HCT116 (cell line): Measurements from ENCODE around the gene SNTG2. TPM values are rescaled to one million over a fixed set of nuclear protein-coding genes. Genes with fewer than 3 reads are reported as not detected.
"Not testable (repeated sequence)": the region's sequence is repeated elsewhere in the genome, so short reads cannot be mapped to it uniquely, and the experiment has no call there.

Experiments
- ATAC-seq: fragments of 200-7000 bp; cut with Tn5 transposase; 2 replicates; pipeline ENCODE4 v1.9.1; 2020; ENCODE audit warnings: mild to moderate bottlenecking, moderate library complexity
- BruUV-seq: library from RNA; stranded (reverse); fragments of 400-500 nt; replicated peaks from 2 replicates; lab custom pipeline; 2021; lab: Mats Ljungman, UMichigan
- CTCF ChIA-PET: fragments of 300-600 bp; sonication (Branson Sonifier 250); formaldehyde crosslinking; loops from one replicate; lab custom pipeline; 2021; ENCODE audit warnings: antibody characterized with exemption; lab: Charles Lee
- POLR2A ChIA-PET: fragments of 300-600, 350-600 bp; sonication (Branson Sonifier 250); formaldehyde crosslinking; loops from one replicate; lab custom pipeline; 2021; ENCODE audit warnings: antibody characterized with exemption; lab: Charles Lee
- RAD21 ChIA-PET, 2 experiments: fragments of 300-600 bp; sonication (Branson Sonifier 250); formaldehyde crosslinking; loops; one replicate each; lab custom pipeline; 2023; ENCODE audit warnings: low total read pairs in 2 of 2; ENCODE audit not compliant: uncharacterized antibody in 2 of 2, unreplicated experiment in 2 of 2, low non-redundant PET in 1 of 2; lab: Charles Lee
- DNase-seq: peaks from one replicate; pipeline ENCODE4 v3.0.0-alpha.2; 2010; ENCODE audit warnings: low read depth, low spot score
- H2AFZ ChIP-seq: fragments of 200-600 bp; shearing (Covaris generic), sonication (generic); 2 replicates; pipeline ENCODE4 v1.6.1; 2017; ENCODE audit warnings: low read depth, mixed run types, mixed read lengths, antibody characterized with exemption, low read length; ENCODE audit not compliant: poor library complexity, severe bottlenecking
- H3K27ac ChIP-seq: 2 replicates; pipeline ENCODE4 v1.5.1; 2012; ENCODE audit warnings: low read depth, low read length
- H3K27me3 ChIP-seq: fragments of 200-600 bp; sonication (generic); 2 replicates; pipeline ENCODE4 v1.6.1; 2016; ENCODE audit warnings: mixed run types, low read length, mixed read lengths; ENCODE audit not compliant: insufficient read depth
- H3K36me3 ChIP-seq, 2 experiments: fragments of 200-500 bp in 1 of 2; fragments of 200-600 bp in 1 of 2; sonication (Bioruptor generic) in 1 of 2; sonication (generic) in 1 of 2; 2 replicates each; pipeline versions ENCODE4 v1.5.1 to v1.6.1; 2014 to 2016; ENCODE audit warnings: low read length in 2 of 2, inconsistent platforms in 1 of 2, mixed read lengths in 1 of 2, mixed run types in 1 of 2; ENCODE audit not compliant: insufficient read depth in 2 of 2, control insufficient read depth in 1 of 2
- H3K4me1 ChIP-seq, 2 experiments: fragments of 200-600 bp in 1 of 2; sonication (generic) in 1 of 2; 2 replicates each; pipeline versions ENCODE4 v1.5.1 to v1.6.1; 2012 to 2017; ENCODE audit warnings: low read length in 2 of 2, inconsistent platforms in 1 of 2, mild to moderate bottlenecking in 1 of 2, mixed read lengths in 1 of 2, mixed run types in 1 of 2, moderate library complexity in 1 of 2; ENCODE audit not compliant: insufficient read depth in 2 of 2, control insufficient read depth in 1 of 2
- H3K4me2 ChIP-seq: fragments of 200-600 bp; sonication (generic); 2 replicates; pipeline ENCODE4 v1.6.1; 2017; ENCODE audit warnings: mixed run types, low read length, mixed read lengths
- H3K4me3 ChIP-seq, 2 experiments: fragments of 200-600 bp in 1 of 2; sonication (generic) in 1 of 2; replicated peaks in 1 of 2; 2 replicates each; pipeline ENCODE4 v1.5.1; 2011 to 2016; ENCODE audit warnings: low read length in 2 of 2, control low read depth in 1 of 2, low read depth in 1 of 2, mild to moderate bottlenecking in 1 of 2, mixed read lengths in 1 of 2, mixed run types in 1 of 2
- H3K79me2 ChIP-seq: fragments of 200-600 bp; sonication (generic); 2 replicates; pipeline ENCODE4 v1.6.1; 2017; ENCODE audit warnings: mild to moderate bottlenecking, mixed run types, low read length, moderate library complexity, mixed read lengths; ENCODE audit not compliant: insufficient read depth
- H3K9ac ChIP-seq: fragments of 200-600 bp; sonication (generic); 2 replicates; pipeline ENCODE4 v1.6.1; 2016; ENCODE audit warnings: low read length, mixed read lengths
- H3K9me2 ChIP-seq: fragments of 200-600 bp; sonication (generic), shearing (Covaris generic); 2 replicates; pipeline ENCODE4 v1.6.1; 2017; ENCODE audit warnings: mixed run types, mild to moderate bottlenecking, moderate library complexity; ENCODE audit not compliant: insufficient read depth
- H3K9me3 ChIP-seq, 2 experiments: fragments of 200-500 bp in 1 of 2; fragments of 200-600 bp in 1 of 2; sonication (Bioruptor generic) in 1 of 2; sonication (generic) in 1 of 2; 2 replicates each; pipeline ENCODE4 v1.6.1; 2014 to 2017; ENCODE audit warnings: low read length in 2 of 2, mixed read lengths in 2 of 2, inconsistent platforms in 1 of 2, low read depth in 1 of 2, mild to moderate bottlenecking in 1 of 2, mixed run types in 1 of 2, moderate library complexity in 1 of 2; ENCODE audit not compliant: control insufficient read depth in 1 of 2, insufficient read depth in 1 of 2
- H4K20me1 ChIP-seq: fragments of 200-600 bp; sonication (generic), shearing (Covaris generic); 2 replicates; pipeline ENCODE4 v1.6.1; 2017; ENCODE audit warnings: mixed run types, mild to moderate bottlenecking, moderate library complexity; ENCODE audit not compliant: insufficient read depth
- ATF3 ChIP-seq: IDR thresholded peaks from 2 replicates; pipeline ENCODE4 v1.6.1; 2012
- CBX3 ChIP-seq: IDR thresholded peaks from 2 replicates; pipeline ENCODE4 v1.6.1; 2012; ENCODE audit warnings: low read depth
- CEBPB ChIP-seq: IDR thresholded peaks from 2 replicates; pipeline ENCODE4 v1.6.1; 2012; ENCODE audit warnings: low read depth
- ELF1 ChIP-seq: IDR thresholded peaks from 2 replicates; pipeline ENCODE4 v1.6.1; 2012; ENCODE audit warnings: low read depth, borderline replicate concordance
- FOSL1 ChIP-seq: IDR thresholded peaks from 2 replicates; pipeline ENCODE4 v1.6.1; 2012; ENCODE audit warnings: low read depth
- JUND ChIP-seq: IDR thresholded peaks from 2 replicates; pipeline ENCODE4 v1.6.1; 2012
- RAD21 ChIP-seq: IDR thresholded peaks from 2 replicates; pipeline ENCODE4 v1.6.1; 2012; ENCODE audit warnings: low read depth, mild to moderate bottlenecking
- TCF7L2 ChIP-seq: IDR thresholded peaks from 2 replicates; pipeline ENCODE4 v1.7.0; 2011; ENCODE audit warnings: borderline replicate concordance, inconsistent platforms; ENCODE audit not compliant: insufficient read depth, insufficient read length; ENCODE audit errors: extremely low read depth
- ZFX ChIP-seq: fragments of 450-650 bp; IDR thresholded peaks from 2 replicates; pipeline ENCODE4 v1.6.1; 2017
- intact Hi-C: fragments of 100-400 bp; cut with micrococcal nuclease; formaldehyde crosslinking; loops from 2 replicates; pipeline ENCODE4 v1.10.0; 2022
- total RNA-seq: library from RNA; stranded (reverse); gene quantifications from one replicate; pipeline ENCODE4 v1.2.1, GENCODE V29; 2021; ENCODE audit not compliant: unreplicated experiment

SNTG2 gene
- total RNA-seq, 1 experiment from 2014 or later = not detected

GRCh38 chr2:1381644-1382043 is 431.0 kb downstream of the SNTG2 start:
- H3K9me2 ChIP-seq = no peaks in the 10 kb centered on the region
- CTCF ChIA-PET = no interaction called here
- DNase-seq (no peak), ATAC-seq (no peak)
- POLR2A ChIA-PET = no interaction called here
- H3K4me1 ChIP-seq = no peaks in the 10 kb centered on the region
- no TSS peak for BruUV-seq
- H3K9me3 ChIP-seq = no peaks in the 10 kb centered on the region
- no peak for TF ChIP-seq RAD21
- TF ChIP-seq TCF7L2 = no peak
- no peak for TF ChIP-seq ATF3
- TF ChIP-seq CBX3 = no peak
- TF ChIP-seq ELF1 = no peak
- no peak for TF ChIP-seq ZFX
- no peak for TF ChIP-seq FOSL1
- no peak for TF ChIP-seq CEBPB
- TF ChIP-seq JUND = no peak
- TF ChIP-seq, all 23 proteins: peak for 0
- Histone ChIP-seq H3K36me3 (no peaks in the 10 kb centered on the region), H2AFZ (no peak overlapping the region), H4K20me1 (no peaks in the 10 kb centered on the region), H3K27me3 (peaks cover 20% of the 10 kb centered on the region), H3K4me3 (no peak overlapping the region), H3K79me2 (no peaks in the 10 kb centered on the region), H3K27ac (no peak overlapping the region), H3K9ac (no peak overlapping the region), H3K4me2 (no peak overlapping the region)
- RAD21 ChIA-PET = no interaction called here
- intact Hi-C loops = no loop called here

GRCh38 chr2:1387954-1388725 is 437.5 kb downstream of the SNTG2 start:
- BruUV-seq, DNase-seq, H3K4me1 ChIP-seq, ATAC-seq, H3K4me2 ChIP-seq, H3K79me2 ChIP-seq, POLR2A ChIA-PET, H4K20me1 ChIP-seq, H3K4me3 ChIP-seq, H3K27me3 ChIP-seq, RAD21 ChIA-PET, H3K36me3 ChIP-seq, H2AFZ ChIP-seq, H3K27ac ChIP-seq, CTCF ChIA-PET, intact Hi-C loops, H3K9ac ChIP-seq, H3K9me2 ChIP-seq, H3K9me3 ChIP-seq: not testable (repeated sequence)

- intact Hi-C loops, H2AFZ ChIP-seq, ATAC-seq, H4K20me1 ChIP-seq, CTCF ChIA-PET, RAD21 ChIA-PET, H3K79me2 ChIP-seq, H3K27ac ChIP-seq, H3K4me2 ChIP-seq, H3K4me1 ChIP-seq, DNase-seq, H3K9ac ChIP-seq, H3K9me2 ChIP-seq, BruUV-seq, POLR2A ChIA-PET, H3K4me3 ChIP-seq, H3K36me3 ChIP-seq, H3K9me3 ChIP-seq, H3K27me3 ChIP-seq: not testable (repeated sequence)
Observed at GRCh38 chr2:1390118-1390517, 439.5 kb downstream of the SNTG2 start.
